Testis (tissue), 2 donors: ENCODE measurements around the gene AFAP1L2.

Source experiments
- CTCF ChIP-seq, 3 experiments: fragments of 450-650 bp in 2 of 3; fragments of 200-600 bp in 1 of 3; sonication (generic) in 1 of 3; IDR thresholded peaks; one replicate each; pipeline ENCODE4 v1.5.1; 2016 to 2019; ENCODE audit warnings: antibody characterized with exemption in 3 of 3, mild to moderate bottlenecking in 2 of 3, moderate library complexity in 1 of 3
- POLR2A ChIP-seq: fragments of 450-650 bp; IDR thresholded peaks from one replicate; pipeline ENCODE4 v1.6.1; 2017; ENCODE audit warnings: antibody characterized with exemption, mild to moderate bottlenecking, moderate library complexity

- TF ChIP-seq POLR2A (no peak), CTCF (IDR thresholded peaks at IDR 0.05) (no peak)
These were observed 57.9 kb downstream of the AFAP1L2 start for GRCh38 chr10:114346176-114347031.
